GM03348 (cell line): ENCODE measurements around the gene LRRC51.
"Not testable (repeated sequence)": the region's sequence is repeated elsewhere in the genome, so short reads cannot be mapped to it uniquely, and the experiment has no call there.

Experiments used
- DNase-seq: peaks from one replicate; pipeline ENCODE4 v3.0.0; 2012; ENCODE audit warnings: low spot score

The LRRC51 gene

GRCh38 chr11:72111300-72112142 is 30.9 kb downstream of the LRRC51 start:
- no peak for DNase-seq

GRCh38 chr11:72112143-72112977 is 31.7 kb downstream of the LRRC51 start, which contains the start of gene ANAPC15:
Gene ANAPC15, minus strand, starts transcription at chr11:72112695. Its CDS starts 1,419 bp downstream, at chr11:72111276.
- DNase-seq: peak; percentile 92

- DNase-seq: peak; percentile 24
These were observed 32.5 kb downstream of the LRRC51 start for GRCh38 chr11:72112978-72113808.

GRCh38 chr11:72114570-72114969 is 33.9 kb downstream of the LRRC51 start:
- DNase-seq: no peak

GRCh38 chr11:72116019-72116755 is 35.5 kb downstream of the LRRC51 start:
- no peak for DNase-seq

GRCh38 chr11:72119198-72119597 is 38.5 kb downstream of the LRRC51 start:
- no peak for DNase-seq

- no peak for DNase-seq
These were observed 40.3 kb downstream of the LRRC51 start for GRCh38 chr11:72120930-72121329.

GRCh38 chr11:72122607-72123006 is 42.0 kb downstream of the LRRC51 start:
- DNase-seq: no peak

GRCh38 chr11:72123117-72123653 is 42.5 kb downstream of the LRRC51 start:
- no peak for DNase-seq

- DNase-seq: no peak
These were observed 43.4 kb downstream of the LRRC51 start for GRCh38 chr11:72124046-72124445.

- no peak for DNase-seq
These were observed 45.3 kb downstream of the LRRC51 start for GRCh38 chr11:72125956-72126355.

GRCh38 chr11:72127923-72128322 is 47.3 kb downstream of the LRRC51 start:
- DNase-seq: no peak

GRCh38 chr11:72129381-72129780 is 48.7 kb downstream of the LRRC51 start:
- DNase-seq: no peak

- DNase-seq: no peak
These were observed 52.0 kb downstream of the LRRC51 start for GRCh38 chr11:72132646-72133045.

- not testable (repeated sequence) for DNase-seq
These were observed 54.8 kb downstream of the LRRC51 start, which contains the start of gene FOLR3 for GRCh38 chr11:72135473-72135872. Gene FOLR3, plus strand, starts transcription at chr11:72135725. Its CDS starts 228 bp downstream, at chr11:72135953.

- no peak for DNase-seq
These were observed 55.4 kb downstream of the LRRC51 start for GRCh38 chr11:72135891-72136683.

GRCh38 chr11:72136684-72137262 is 56.1 kb downstream of the LRRC51 start:
- no peak for DNase-seq

GRCh38 chr11:72138821-72139390 is 58.3 kb downstream of the LRRC51 start:
- no peak for DNase-seq

GRCh38 chr11:72139500-72139899 is 58.9 kb downstream of the LRRC51 start:
- DNase-seq: no peak
